ENCODE results near the gene PLEKHG4B.

GRCh38 chr5:172421-172820 lies 80.5 kb downstream of the PLEKHG4B start:
- TF ChIP-seq CTCF (IDR thresholded peaks at IDR 0.05) (no peak), POLR2A (IDR thresholded peaks at IDR 0.05) (no peak)
